GM21367 (cell line): Measurements from ENCODE around the gene CMTM5.
"Not testable (repeated sequence)": the region's sequence is repeated elsewhere in the genome, so short reads cannot be mapped to it uniquely, and the experiment has no call there.

Source experiments
- ATAC-seq: cut with Tn5 transposase; IDR thresholded peaks from one replicate; pipeline ENCODE4 v1.9.1; 2021; ENCODE audit not compliant: unreplicated experiment

Gene CMTM5

DNA sequence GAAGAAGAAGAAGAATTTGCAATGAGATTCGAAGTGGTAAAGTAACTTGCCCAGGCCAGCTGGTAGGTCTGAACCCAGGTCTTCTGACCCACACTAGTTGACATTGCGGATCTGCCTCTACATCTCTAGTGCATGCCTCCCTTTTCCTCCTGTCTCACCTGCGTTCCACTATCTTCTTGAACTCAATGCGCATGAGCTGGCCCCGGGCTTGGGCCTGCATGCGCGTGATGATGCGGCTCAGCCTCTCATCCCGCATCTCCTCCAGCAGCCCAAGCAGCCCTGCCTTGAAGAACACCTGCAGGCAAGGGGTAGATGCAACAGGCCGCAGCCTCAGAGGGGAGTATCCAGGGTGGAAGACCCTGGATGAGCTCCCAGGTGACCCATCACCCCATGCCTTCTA, 19.3 kb downstream of the CMTM5 start:
- no peak for ATAC-seq

DNA sequence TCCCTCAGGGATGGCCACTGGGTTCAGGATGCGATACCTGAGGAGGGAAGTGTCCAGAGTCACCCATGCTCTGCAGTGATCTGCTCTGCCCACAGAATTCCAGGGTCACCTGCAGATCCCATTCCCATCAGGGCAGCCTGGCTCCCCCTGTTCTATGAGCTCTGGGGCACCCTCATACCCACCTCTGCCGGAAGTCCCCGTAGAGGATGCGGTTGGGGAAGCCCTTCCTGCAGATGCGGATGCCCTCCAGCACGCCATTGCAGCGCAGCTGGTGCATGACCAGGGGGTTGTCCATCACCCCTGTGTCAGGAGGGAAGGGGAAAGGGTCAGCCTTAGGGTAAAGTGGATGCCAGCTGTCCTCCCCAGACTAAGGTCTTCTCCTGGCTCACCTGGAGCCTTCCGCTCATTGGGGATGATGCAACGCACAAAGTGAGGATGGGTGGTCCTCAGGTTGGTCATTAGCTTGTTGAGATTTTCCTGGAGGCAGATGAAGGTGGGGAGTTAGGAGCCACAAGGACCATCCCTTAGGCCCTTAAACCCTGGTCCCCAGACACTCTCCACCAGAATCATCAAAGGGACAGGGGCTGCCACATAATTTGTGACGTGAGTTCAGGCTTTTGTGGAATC, 20.0 kb downstream of the CMTM5 start:
- ATAC-seq: no peak

DNA sequence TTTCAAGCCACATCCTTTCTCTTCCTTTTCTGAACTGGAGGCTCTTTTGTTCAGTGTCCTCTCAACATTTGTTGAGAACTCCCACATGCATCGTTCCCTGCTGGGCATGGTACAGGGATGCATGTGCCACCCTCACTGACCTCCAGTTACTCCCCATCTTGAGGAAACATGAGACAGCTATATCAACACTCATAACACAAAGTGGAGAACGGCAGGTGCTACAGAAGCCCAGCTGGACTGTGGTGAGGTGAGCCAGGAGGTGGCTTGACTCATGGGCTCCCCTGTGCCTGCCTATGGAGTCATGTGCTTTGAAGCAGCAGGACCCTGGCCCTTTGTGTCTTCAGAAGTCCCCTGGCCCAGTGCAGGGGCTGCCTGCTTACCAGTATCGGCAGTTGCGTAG, 21.5 kb downstream of the CMTM5 start:
- no peak for ATAC-seq

DNA sequence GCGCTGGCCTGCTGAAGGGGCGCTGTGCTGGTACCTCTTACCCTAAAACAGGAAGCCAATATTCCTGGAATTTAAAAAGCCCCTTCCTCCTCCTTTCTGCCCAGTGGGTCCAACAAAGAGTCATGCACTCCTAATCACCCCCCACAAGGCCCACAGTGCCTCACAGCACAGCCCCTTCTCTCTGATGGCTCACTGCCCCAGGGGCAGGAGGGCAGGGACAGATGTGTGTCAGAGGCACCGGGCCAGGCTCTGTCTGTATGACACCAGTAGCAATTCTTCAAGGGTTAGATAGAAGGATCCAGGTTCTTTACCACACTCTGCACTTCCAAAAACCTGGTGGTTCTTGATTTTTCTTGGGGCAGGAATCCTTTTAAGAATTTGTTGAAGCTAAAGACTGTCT, 22.3 kb downstream of the CMTM5 start:
- no peak for ATAC-seq

DNA sequence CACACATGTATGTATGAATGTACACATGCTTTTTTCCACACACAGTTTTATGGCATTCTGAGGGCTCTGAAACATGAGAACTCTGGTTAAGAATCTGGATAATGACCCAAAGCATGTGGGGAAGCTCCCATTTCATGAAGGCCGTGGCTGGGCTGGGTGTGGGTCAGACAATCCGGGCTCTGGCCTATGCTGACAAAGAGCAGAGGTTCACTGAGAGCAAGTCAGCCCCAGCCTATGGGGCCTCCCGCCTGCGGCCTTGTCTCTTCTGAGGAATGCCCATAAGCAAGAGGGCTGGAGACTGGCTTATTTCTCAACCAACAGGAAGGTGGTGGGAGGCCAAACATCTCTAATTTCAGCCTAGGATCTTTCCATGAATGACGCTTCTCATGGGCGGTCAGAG, 22.7 kb downstream of the CMTM5 start:
- ATAC-seq: no peak

DNA sequence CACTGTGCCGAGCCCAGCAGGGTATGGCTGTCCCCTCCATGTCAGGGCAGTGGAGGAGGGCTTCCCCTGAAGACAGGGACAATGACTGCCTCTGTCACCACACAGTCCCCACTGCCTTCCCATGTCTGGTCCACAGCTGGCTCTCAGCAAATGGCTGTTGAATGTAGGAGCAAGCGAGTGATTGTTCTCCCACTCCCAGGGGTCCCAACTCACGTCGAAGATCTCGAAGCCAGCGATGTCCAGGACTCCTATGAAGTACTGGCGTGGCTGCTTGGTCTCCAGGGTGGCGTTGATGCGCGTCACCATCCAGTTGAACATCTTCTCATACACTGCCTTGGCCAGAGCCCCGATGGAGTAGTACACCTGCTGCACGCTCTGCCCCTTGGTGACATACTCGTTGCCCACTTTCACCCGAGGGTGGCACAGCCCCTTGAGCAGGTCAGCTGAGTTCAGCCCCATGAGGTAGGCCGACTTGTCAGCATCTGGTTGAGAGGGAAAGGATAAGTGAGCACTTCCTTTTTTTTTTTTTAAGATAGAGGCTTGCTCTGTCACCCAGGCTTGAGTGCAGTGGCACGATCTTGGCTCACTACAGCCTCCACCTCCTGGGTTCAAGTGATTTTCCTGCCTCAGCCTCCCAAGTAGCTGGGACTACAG, 23.8 kb downstream of the CMTM5 start:
- ATAC-seq: not testable (repeated sequence)

DNA sequence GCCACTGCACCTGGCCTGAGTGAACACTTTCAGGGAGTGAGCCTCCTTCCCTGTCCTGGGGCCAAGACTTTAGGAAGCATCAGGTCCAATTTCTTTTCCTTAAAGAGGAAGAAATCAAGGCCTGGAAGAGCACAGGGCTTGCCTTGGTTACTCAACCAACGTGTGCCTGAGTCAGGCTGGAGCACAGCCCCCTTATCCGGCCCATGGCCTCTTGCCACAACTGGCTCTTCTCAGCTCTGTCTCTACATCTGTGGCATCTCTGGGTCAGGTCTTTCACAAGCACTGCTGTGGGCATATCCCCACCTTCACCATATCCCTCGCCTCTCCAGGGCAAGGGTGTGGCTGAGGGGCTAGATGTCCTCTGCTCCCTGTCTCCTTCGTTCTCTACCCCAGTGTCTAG, 24.4 kb downstream of the CMTM5 start:
- no peak for ATAC-seq

DNA sequence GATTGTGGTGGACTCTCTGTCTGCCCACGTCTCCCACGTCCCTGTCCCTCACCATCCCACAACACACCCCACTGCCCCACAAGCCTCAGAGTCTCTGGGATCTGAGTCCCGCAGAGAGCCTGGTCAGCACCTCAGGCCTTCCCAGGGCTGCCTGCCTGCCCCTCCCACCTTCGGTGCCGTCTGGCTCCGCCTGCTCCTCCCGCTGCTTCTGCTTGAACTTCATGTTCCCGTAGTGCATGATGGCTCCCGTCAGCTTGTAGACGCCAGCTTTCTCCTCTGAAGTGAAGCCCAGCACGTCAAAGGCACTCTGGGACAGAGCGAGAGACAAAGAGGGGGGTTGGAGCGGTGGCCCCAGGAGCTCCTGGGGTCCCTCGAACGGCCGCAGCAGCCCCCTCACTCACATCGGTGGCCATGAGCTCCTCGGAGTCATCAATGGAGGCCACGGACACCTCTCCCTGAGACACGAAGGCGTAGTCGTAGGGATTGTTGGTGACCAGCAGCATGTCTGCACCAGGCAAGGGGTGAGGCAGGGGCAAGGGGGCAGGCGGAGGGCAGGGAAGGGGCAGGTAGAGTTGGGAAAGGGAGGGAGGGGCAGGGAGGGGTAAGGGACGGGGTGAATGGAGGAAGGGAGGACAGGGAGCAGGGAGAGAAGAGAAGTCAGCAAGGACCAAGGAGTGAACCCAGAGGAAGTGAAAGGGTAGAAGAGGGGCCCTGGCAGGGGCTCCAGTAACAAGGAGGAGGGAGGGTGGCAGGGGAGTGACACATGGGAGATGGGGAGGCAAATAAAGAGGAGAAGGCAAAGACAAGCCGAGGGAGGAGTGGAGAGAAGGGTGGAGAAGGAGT, 25.7 kb downstream of the CMTM5 start:
- no peak for ATAC-seq

DNA sequence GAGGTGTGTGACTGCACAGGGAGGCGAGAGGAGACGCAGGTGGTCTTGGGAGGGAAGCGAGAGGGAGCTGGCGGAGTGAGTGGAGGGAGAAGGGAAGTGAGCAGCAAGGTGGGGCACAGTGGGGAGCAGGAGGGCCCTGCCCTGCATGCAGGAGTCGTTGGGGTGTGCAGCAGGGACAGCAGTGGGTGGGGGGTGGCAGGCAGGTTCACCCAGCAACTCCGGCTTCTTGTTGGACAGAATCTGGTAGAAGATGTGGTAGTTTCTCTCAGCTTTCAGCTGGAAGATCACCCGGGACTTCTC, 26.2 kb downstream of the CMTM5 start:
- no peak for ATAC-seq

DNA sequence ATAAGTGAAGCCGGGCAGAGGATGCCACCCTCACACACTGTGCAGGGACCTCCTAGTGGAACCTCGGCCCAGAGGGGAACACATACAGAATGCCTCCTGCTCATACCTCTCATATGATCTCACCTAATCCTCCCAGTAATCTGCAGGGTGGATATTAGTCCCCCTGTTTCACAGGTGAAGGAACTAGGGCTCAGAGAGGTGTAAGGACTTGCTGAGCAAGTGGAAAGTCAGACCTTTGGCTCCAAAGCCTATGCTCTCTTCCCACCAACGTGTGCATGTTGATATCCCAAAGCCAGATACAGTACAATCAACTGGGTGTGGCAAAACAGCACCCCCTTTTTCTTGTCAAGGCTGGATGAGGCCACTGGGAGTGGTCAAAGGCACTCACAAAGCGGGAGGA, 27.1 kb downstream of the CMTM5 start:
- ATAC-seq: no peak

DNA sequence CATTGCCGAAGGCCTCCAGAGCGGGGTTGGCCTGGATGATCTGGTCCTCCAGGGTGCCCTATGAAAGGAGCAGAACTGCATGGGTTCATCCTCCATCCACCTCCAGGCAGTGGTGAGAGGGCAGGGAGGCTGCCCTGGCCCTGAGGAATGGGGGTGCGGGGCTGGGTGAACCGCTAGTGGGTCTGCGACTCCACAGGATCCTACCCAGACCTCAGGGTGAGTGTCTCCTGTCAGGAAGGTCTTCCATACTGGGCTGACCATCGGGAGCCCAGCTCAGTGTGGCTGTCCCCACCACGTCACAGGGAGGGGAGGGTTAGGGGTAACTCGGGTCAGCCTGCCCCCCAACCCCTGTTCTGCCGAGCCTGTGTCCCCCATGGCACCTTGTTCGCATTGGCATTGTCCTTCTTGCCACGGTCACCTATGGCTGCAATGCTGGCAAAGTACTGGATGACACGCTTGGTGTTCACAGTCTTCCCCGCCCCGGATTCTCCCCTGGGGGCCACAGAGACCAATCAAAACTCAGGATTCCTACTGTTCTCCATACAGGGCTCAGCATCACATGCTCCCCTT, 27.6 kb downstream of the CMTM5 start:
- ATAC-seq: no peak

DNA sequence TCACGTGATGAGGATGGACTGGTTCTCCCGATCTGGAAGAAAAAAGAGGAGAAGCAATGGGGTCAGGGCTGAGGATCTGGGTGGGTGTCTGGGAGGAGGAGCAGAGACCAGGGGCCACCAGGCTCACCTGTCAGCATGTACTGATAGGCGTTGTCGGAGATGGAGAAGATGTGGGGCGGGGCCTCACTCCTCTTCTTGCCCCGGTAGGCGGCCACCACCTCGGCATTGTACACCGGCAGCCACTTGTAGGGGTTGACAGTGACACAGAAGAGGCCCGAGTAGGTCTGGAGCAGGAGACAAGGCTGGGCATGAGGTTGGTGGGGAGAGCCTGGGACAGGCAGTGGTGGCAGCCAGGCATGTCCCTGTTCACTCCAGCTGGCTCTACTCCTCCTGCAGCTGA, 28.2 kb downstream of the CMTM5 start:
- no peak for ATAC-seq

DNA sequence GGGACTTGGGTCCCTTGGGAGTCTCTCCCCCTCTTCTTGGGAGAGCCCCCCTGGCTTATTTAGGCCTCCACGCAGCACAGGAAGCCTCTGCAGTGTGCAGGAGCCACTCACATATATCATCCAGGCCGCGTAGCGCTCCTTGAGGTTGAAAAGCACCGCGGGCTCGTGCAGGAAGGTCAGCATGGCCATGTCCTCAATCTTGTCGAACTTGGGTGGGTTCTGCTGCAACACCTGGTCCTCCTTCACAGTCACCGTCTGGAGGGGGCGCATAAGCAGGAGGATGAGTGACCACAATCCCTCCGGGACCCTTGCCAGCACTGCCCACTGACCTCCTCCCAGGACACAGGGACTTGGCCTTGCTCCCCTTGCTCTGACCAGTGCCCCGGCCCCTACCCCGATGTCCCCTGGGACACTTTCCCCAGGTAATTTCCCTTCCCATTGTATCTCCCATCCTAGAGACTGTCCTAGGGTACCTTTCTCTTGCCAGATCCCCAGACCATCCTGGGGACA, 28.7 kb downstream of the CMTM5 start:
- ATAC-seq: no peak

DNA sequence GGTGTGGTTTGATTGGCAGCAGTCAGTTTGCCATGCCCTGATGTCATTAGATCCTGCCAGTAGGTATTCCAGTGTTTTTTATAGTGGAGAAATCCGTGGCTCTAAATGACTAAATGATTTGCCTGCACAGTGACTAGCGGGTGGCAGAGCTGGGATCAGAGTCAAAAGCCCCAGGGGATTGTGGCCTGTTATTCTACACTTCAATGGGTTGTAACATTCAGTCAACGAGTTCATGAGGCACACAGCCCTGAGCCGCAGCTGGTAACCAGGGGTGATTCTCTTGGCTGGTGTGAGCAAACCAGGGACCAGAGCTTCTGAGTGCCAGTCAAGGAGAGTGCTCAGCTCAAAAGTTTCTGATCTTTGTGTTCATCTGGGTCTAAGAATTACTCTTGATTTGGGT, 29.4 kb downstream of the CMTM5 start:
- no peak for ATAC-seq

DNA sequence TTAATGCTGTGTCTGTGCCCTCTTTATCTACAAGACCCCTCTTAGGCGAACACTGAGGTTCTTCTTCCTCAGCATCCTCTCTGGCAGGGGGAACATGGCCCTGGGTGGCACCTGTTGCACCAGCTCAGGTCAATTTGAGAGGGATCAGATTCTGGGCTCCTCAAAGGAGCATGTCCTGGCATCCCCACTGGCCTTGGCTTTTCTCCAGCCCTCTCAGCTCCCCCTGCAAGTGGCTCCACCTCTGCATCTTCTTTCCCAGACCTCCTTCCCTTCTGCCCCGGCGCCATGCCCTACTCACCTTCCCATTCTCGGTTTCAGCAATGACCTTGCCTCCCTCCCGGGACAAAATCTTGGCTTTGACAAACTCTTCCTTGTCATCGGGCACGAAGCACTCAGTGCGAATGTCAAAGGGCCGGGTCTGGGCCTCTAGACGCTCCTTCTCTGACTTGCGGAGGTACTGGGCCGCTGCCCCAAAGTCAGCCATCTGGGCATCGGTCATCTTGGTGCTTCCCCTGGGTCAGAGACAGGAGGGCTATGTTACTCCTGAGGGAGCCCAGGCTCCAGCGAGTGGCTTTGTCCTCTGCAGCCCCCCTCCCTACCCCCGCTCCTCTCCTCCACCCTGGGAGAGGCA, 30.0 kb downstream of the CMTM5 start:
- no peak for ATAC-seq

DNA sequence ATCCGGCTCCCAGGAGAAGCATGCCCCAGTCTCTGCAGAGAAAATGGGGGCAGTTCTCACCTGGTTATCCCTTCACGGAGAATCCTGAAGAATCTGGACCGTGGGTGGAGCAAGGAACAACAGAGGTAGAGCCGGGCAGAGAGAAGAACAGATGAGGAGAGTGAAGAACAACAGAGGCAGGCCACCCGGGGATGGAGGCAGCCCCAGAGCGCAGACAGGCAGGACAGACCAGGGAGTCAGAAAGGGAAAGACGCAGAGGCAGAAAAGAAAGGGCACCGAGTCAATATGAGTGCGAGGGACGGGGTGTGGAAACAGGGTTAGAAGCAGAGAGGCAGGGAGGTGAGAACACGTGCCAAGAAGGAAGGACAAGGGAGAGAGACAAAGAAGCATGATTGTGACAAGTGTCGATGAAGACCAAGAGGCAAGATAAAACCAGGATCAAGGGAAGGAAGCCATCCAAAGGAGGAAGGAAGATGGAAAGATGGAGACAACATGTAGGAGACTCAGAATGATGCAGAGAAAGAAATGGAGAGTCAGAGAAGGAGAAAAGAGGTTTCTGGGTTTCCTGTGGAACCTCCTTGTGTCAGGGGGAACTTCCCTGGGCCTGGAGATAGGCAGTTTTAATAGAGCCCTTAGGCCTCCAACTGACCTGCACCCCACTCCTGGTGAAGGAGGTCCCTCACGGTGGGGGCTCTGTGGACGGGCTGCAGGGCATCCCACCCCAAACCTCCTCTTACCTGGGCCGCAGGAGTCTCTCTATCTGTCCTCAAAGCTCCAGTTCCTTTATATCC, 30.9 kb downstream of the CMTM5 start, which contains the start of gene MYH6:
Gene MYH6, minus strand, starts transcription at position 758 of the 791 bp plus-strand sequence. CDS start 1,050 bp downstream, outside the sequence.
- no peak for ATAC-seq

DNA sequence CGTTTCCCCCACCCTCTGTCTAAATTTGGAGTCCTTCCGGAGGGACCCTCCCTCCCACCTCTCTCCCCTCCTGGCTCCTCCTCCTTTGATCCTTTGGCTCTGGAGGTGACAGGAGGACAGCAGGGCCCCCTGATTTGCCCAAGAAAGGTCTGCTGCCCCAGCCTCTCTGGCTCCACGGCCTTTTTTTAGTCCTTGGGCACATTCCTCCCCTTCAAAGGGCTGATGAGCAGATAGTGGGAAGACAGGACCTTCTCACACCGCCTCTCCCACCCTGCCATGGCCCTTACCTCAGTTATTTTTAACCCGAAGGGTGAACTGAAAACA, 31.4 kb downstream of the CMTM5 start:
- no peak for ATAC-seq

DNA sequence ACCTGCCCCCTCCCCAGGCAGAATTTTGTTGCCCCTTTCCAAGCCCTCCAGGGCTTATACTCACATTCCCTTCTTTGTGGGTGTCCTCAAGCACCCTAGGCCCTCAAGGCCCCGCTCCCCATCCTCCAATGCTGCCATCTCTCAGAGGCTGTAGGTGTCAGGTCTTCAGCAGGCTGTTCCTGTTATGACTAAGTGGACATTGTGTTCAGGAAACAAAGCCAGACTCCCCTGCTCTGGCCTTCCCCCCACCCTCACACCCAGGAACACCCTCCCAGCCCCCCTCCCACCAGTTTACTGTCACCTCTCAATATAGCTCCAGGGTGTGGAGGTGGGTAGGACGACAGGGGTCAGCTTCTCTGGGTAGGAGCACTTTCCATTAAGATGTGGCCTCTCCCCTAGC, 32.6 kb downstream of the CMTM5 start:
- ATAC-seq: no peak

DNA sequence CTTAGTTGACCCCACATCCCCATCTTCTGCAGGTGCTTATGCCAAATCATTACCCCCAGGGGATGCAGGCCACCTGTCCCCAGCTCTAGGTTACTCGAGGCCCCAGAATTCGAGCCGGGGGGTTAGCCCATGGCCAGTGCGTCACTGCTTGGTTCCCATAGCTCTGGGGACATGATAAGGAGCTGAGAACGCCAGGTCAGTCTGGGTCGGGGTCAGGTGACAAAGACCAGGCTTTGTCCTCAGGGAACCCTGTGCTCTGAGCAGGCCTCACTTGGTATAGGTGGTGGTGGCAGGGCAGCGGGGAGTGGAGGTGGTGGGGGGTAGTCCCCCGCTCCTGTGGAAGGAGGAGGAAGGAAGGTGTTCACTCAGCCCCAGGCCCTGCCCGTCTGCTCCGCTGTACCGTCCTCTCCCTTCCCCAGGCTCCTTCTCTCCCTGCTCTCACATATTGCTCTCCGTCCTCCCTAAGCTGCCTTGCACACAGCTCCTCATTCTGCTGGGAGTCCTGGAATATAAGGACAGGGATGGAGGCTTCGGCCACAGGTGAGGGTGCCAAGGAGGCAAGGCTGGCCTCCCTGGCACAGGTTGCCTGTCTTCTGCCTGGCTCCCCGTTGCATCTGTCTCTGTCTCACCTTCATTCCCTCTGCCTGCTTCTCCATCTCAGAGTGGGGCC, 33.3 kb downstream of the CMTM5 start:
- no peak for ATAC-seq
